Liver (tissue), 9 donors: Measurements from ENCODE around the gene HIVEP2. TPM values are rescaled to one million over a fixed set of nuclear protein-coding genes. Genes with fewer than 3 reads are reported as not detected.

ENCODE experiments used
- DNase-seq: peaks from one replicate; pipeline ENCODE4 v3.0.0-alpha.2; 2017; ENCODE audit warnings: low spot score
- H3K27ac ChIP-seq, 2 donors: one replicate each; pipeline ENCODE4 v1.7.0; 2013; ENCODE audit warnings: inconsistent platforms in 2 of 2, low read length in 2 of 2, control low read depth in 1 of 2, low read depth in 1 of 2, mild to moderate bottlenecking in 1 of 2
- H3K27me3 ChIP-seq, 4 donors: one replicate each; pipeline versions ENCODE4 v1.6.1 to v1.7.0; 2013; ENCODE audit warnings: low read length in 3 of 4, inconsistent platforms in 1 of 4, mild to moderate bottlenecking in 1 of 4, moderate library complexity in 1 of 4; ENCODE audit not compliant: control insufficient read depth in 4 of 4, insufficient read depth in 4 of 4
- H3K36me3 ChIP-seq, 4 donors: one replicate each; pipeline versions ENCODE4 v1.6.1 to v1.7.0; 2013; ENCODE audit warnings: low read length in 3 of 4, mild to moderate bottlenecking in 3 of 4, low read depth in 1 of 4, moderate library complexity in 1 of 4; ENCODE audit not compliant: control insufficient read depth in 4 of 4, insufficient read depth in 3 of 4
- H3K4me1 ChIP-seq, 4 donors: one replicate each; pipeline versions ENCODE4 v1.6.1 to v1.7.0; 2013; ENCODE audit warnings: low read length in 3 of 4, mild to moderate bottlenecking in 3 of 4, moderate library complexity in 1 of 4; ENCODE audit not compliant: control insufficient read depth in 4 of 4, insufficient read depth in 4 of 4
- H3K4me3 ChIP-seq, 3 donors: one replicate each; pipeline versions ENCODE4 v1.6.1 to v1.7.0; 2013; ENCODE audit warnings: low read length in 3 of 3, control low read depth in 1 of 3, low read depth in 1 of 3, mild to moderate bottlenecking in 1 of 3
- H3K9ac ChIP-seq, 2 donors: one replicate each; pipeline ENCODE4 v1.7.0; 2013; ENCODE audit warnings: low read length in 2 of 2, mild to moderate bottlenecking in 2 of 2, moderate library complexity in 2 of 2, control low read depth in 1 of 2, low read depth in 1 of 2
- H3K9me3 ChIP-seq, 4 donors: one replicate each; pipeline versions ENCODE4 v1.6.1 to v1.7.0; 2013; ENCODE audit warnings: low read length in 3 of 4; ENCODE audit not compliant: control insufficient read depth in 4 of 4
- ATF3 ChIP-seq: IDR thresholded peaks from 2 replicates; pipeline ENCODE4 v1.6.1; 2016; ENCODE audit warnings: antibody characterized with exemption
- EGR1 ChIP-seq, 2 donors: IDR thresholded peaks; 2 replicates each; pipeline ENCODE4 v1.6.1; 2016 to 2018; ENCODE audit warnings: antibody characterized with exemption in 2 of 2, low read depth in 2 of 2
- FOXA1 ChIP-seq: IDR thresholded peaks from 2 replicates; pipeline ENCODE4 v1.6.1; 2016; ENCODE audit warnings: antibody characterized with exemption
- FOXA2 ChIP-seq: IDR thresholded peaks from 2 replicates; pipeline ENCODE4 v1.6.1; 2016; ENCODE audit warnings: antibody characterized with exemption
- GABPA ChIP-seq, 2 donors: IDR thresholded peaks in 1 of 2; conservative IDR thresholded peaks in 1 of 2; 2 replicates each; pipeline ENCODE4 v1.6.1; 2016; ENCODE audit warnings: antibody characterized with exemption in 2 of 2, mild to moderate bottlenecking in 1 of 2, moderate library complexity in 1 of 2
- HNF4A ChIP-seq, 2 donors: conservative IDR thresholded peaks; 2 replicates each; pipeline ENCODE4 v1.6.1; 2016; ENCODE audit warnings: antibody characterized with exemption in 2 of 2, mild to moderate bottlenecking in 2 of 2
- JUND ChIP-seq, 2 donors: IDR thresholded peaks; 2 replicates each; pipeline ENCODE4 v1.6.1; 2016; ENCODE audit warnings: antibody characterized with exemption in 2 of 2
- NR2F2 ChIP-seq: IDR thresholded peaks from 2 replicates; pipeline ENCODE4 v1.6.1; 2016; ENCODE audit warnings: antibody characterized with exemption
- RXRA ChIP-seq, 2 donors: IDR thresholded peaks; 2 replicates each; pipeline ENCODE4 v1.6.1; 2017 to 2018; ENCODE audit warnings: antibody characterized with exemption in 2 of 2, mild to moderate bottlenecking in 1 of 2
- SP1 ChIP-seq: IDR thresholded peaks from 2 replicates; pipeline ENCODE4 v1.6.1; 2018; ENCODE audit warnings: antibody characterized with exemption, mild to moderate bottlenecking
- TAF1 ChIP-seq: conservative IDR thresholded peaks from 2 replicates; pipeline ENCODE4 v1.6.1; 2016; ENCODE audit warnings: antibody characterized with exemption, mild to moderate bottlenecking
- YY1 ChIP-seq: IDR thresholded peaks from 2 replicates; pipeline ENCODE4 v1.6.1; 2016; ENCODE audit warnings: antibody characterized with exemption, mild to moderate bottlenecking
- ZBTB33 ChIP-seq: IDR thresholded peaks from 2 replicates; pipeline ENCODE4 v1.6.1; 2016; ENCODE audit warnings: antibody characterized with exemption
- WGBS: extraction: QIAGEN DNeasy Blood & Tissue Kit; methylation state at CpG from one replicate; pipeline ENCODE4 v1.1.7; 2013; 5-methylcytosine and 5-hydroxymethylcytosine counted together
- polyA plus RNA-seq, 2 donors: library from polyadenylated mRNA; stranded (reverse) in 1 of 2; unstranded in 1 of 2; fragments of 200-250 nt in 1 of 2; fragments of >200 nt in 1 of 2; fragmentation: Nextera tagmentation in 1 of 2; extraction: Ambion mirVana in 1 of 2; gene quantifications; one replicate each; pipeline versions ENCODE4 v1.2.1 to v1.2.3, GENCODE V29; 2013 to 2015
- total RNA-seq, 2 donors: library from RNA; depleted of rRNA; stranded (reverse); fragments of >200 nt; gene quantifications; one replicate each; pipeline ENCODE4 v1.2.3, GENCODE V29; 2014
- TF ChIP-seq, protein P1 (sequence below): IDR thresholded peaks from 2 replicates; pipeline ENCODE4 v1.6.1; 2016; ENCODE audit warnings: antibody characterized with exemption, mild to moderate bottlenecking
- donor health status: healthy.
- donor health status: healthy.
- donor health status: healthy.
- donor health status: healthy.
- donor health status: healthy.

Gene HIVEP2
- total and polyA plus RNA-seq, 4 donors = 0.82 to 6.6 (median 1.3) TPM

DNA sequence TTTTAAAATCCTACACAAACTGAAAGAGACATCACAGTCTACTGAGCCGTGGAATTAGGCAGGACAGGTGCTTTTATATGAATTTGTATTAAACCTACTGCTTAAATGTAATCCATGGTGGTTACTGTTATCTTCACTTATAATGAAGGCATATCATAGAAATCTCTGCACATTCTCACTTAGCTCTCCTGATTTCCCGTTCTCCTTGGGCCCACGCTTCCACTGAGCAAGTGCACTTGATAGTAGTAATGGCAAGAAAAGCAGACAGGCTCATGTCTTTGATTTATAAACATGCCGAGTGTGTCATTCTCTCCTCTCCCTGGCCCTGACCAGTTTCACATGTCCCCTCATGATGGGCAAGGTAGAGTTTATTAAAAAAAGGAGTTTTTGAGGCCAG, 186.3 kb downstream of the HIVEP2 start (continued):
- TF ChIP-seq GABPA (IDR thresholded peaks at IDR 0.05 in 1 of 2, conservative IDR thresholded peaks at IDR 0.05 in 1 of 2) (no peak), FOXA1 (no peak), TAF1 (no peak)

DNA sequence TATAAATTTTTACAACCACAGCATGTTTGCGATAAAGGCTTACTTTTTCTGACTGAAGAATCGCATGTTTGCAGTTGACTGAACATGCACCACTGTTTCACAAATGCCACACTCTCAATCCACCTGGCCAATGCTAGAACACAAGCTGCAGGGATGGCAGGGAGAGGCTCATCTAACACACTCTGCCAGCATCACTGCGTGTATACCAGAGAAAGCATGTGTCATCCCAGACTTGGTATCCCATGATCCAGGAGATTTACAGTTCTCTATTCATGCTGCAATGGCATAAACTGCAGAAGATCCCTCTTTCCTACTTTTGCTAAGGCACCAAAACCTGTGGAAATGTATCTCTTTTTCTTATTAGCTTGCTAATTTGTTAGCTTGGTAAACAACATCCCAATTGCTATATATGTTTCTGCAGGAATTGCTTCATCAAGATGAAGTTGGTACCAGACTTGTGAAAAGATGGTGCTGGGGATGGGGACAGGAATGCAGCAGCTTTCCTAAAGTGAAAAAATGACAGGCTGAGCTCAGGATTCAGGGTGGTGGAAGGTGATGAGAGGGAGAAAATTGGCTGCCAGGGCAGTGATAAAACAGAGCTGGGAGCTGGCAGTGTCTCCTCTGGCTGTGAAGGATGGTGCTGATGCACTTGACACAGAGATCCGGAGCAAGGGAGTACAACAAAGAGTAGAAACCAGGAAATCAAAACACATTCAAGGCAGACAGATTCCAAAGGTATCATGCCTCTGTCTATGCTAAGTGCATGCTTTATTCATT, 186.9 kb downstream of the HIVEP2 start:
- no peaks in the 10 kb centered on the region for H3K27me3 ChIP-seq
- no peaks in the 10 kb centered on the region for H3K4me1 ChIP-seq
- WGBS = 91% methylated on average over 4 of the region's 4 CpGs
- peaks cover 1 to 35% (median 26%) of the 10 kb centered on the region in 4 donors for H3K36me3 ChIP-seq
- no peak overlapping the region for H3K4me3 ChIP-seq
- no peak overlapping the region for H3K9ac ChIP-seq
- H3K27ac ChIP-seq = no peak overlapping the region
- H3K9me3 ChIP-seq = no peaks in the 10 kb centered on the region
- no peak for TF ChIP-seq SP1
- TF ChIP-seq NR2F2 = no peak
- TF ChIP-seq ZBTB33 = no peak
- no peak for TF ChIP-seq HNF4A (conservative IDR thresholded peaks at IDR 0.05)
- TF ChIP-seq JUND (IDR thresholded peaks at IDR 0.05) = no peak
- TF ChIP-seq RXRA (IDR thresholded peaks at IDR 0.05) = no peak
- TF ChIP-seq YY1 = no peak
- TF ChIP-seq ATF3 = no peak
- TF ChIP-seq GABPA (IDR thresholded peaks at IDR 0.05 in 1 of 2, conservative IDR thresholded peaks at IDR 0.05 in 1 of 2) = no peak
- TF ChIP-seq, protein P1, sequence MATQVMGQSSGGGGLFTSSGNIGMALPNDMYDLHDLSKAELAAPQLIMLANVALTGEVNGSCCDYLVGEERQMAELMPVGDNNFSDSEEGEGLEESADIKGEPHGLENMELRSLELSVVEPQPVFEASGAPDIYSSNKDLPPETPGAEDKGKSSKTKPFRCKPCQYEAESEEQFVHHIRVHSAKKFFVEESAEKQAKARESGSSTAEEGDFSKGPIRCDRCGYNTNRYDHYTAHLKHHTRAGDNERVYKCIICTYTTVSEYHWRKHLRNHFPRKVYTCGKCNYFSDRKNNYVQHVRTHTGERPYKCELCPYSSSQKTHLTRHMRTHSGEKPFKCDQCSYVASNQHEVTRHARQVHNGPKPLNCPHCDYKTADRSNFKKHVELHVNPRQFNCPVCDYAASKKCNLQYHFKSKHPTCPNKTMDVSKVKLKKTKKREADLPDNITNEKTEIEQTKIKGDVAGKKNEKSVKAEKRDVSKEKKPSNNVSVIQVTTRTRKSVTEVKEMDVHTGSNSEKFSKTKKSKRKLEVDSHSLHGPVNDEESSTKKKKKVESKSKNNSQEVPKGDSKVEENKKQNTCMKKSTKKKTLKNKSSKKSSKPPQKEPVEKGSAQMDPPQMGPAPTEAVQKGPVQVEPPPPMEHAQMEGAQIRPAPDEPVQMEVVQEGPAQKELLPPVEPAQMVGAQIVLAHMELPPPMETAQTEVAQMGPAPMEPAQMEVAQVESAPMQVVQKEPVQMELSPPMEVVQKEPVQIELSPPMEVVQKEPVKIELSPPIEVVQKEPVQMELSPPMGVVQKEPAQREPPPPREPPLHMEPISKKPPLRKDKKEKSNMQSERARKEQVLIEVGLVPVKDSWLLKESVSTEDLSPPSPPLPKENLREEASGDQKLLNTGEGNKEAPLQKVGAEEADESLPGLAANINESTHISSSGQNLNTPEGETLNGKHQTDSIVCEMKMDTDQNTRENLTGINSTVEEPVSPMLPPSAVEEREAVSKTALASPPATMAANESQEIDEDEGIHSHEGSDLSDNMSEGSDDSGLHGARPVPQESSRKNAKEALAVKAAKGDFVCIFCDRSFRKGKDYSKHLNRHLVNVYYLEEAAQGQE = no peak
- no peak for DNase-seq

DNA sequence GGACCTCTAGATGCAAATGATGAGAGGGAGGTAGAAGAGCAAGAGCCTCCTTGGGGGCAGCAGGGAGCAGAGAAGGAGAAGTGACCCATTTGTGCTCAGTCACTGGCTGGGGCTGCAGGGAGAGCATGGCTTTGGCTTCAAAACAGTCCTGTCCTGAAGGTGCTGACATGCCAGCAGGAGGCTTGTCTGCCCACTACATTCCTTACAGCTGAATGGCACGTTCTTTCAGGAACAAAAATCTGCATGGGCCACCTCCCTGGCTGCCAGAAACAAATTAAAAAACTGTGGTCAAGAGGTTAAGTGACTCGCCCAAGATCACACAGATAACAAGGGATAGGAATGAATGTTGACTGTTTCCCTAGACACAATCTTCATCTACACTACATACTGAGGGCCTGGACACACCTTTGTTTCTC, 188.8 kb downstream of the HIVEP2 start:
- Histone ChIP-seq H3K4me1 (no peaks in the 10 kb centered on the region), H3K4me3 (no peak overlapping the region), H3K9ac (no peak overlapping the region), H3K9me3 (no peaks in the 10 kb centered on the region), H3K36me3 (peaks cover 1 to 36% (median 26%) of the 10 kb centered on the region in 4 donors), H3K27me3 (no peaks in the 10 kb centered on the region), H3K27ac (no peak overlapping the region)
- 84% methylated on average over 2 of the region's 2 CpGs for WGBS
- TF ChIP-seq FOXA1 = no peak
- TF ChIP-seq RXRA (IDR thresholded peaks at IDR 0.05) = no peak
- TF ChIP-seq EGR1 (IDR thresholded peaks at IDR 0.05; ENCODE audit: low read depth in 2 of 2) = no peak
- TF ChIP-seq, protein P1 = no peak
- TF ChIP-seq GABPA (IDR thresholded peaks at IDR 0.05 in 1 of 2, conservative IDR thresholded peaks at IDR 0.05 in 1 of 2) = no peak
- TF ChIP-seq FOXA2 = no peak
- no peak for TF ChIP-seq JUND (IDR thresholded peaks at IDR 0.05)
- no peak for TF ChIP-seq YY1
- TF ChIP-seq NR2F2 = no peak
- no peak for DNase-seq
